Daoy (cell line): Measurements from ENCODE around the gene ARHGEF10L. TPM values are rescaled to one million over a fixed set of nuclear protein-coding genes. Genes with fewer than 3 reads are reported as not detected.

Source experiments
- DNase-seq: peaks from one replicate; pipeline ENCODE4 v3.0.0-alpha.2; 2015; ENCODE audit warnings: low read depth
- total RNA-seq: library from RNA; depleted of rRNA; stranded (reverse); fragments of >200 nt; shearing (Covaris generic); gene quantifications from 2 replicates; pipeline ENCODE4 v1.2.3, GENCODE V29; 2014

The ARHGEF10L gene
- total RNA-seq, 1 experiment from 2014 or later = 7.5 TPM

DNA sequence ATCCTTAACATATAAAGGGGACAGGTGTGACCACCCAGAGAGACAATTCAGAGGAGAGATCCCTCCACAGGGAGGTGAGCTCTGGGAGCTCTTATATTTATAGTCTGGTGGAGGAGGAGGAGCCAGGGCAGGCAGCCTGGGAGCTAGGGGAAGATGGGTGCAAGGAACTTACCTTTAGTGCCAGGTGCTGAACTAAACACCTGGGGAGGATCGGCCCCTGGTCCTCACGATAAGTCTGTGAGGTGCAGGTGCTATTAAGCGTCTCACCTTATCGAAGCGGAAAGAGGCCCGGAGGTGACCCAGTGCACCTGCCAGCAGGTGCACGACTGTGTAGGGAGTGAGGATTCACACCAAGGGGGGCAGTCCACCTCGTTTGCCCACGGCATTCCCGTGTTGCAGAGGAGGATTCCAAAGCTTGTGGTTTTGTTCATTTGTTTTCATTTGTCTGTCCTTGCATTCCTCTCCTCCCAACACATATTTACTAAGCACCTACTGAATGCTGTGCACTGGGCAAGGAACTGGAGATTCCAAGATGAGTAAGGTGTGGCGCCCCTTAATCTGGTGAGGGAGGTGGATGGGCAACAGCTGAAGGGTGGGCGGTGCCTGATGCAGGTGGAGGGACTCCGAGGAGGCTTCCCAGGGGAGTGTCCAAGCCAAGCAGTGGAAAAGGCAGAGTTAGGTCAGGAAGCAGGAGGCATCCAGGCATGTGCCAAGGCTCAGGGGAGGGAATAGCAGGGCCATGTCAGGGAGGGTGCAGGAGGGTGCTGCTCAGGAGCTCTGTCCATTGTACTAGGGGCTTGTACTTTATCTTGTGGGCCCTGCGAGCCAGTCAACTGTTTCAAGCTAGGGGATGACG is 11.5 kb downstream of the ARHGEF10L start:
- no peak for DNase-seq

DNA sequence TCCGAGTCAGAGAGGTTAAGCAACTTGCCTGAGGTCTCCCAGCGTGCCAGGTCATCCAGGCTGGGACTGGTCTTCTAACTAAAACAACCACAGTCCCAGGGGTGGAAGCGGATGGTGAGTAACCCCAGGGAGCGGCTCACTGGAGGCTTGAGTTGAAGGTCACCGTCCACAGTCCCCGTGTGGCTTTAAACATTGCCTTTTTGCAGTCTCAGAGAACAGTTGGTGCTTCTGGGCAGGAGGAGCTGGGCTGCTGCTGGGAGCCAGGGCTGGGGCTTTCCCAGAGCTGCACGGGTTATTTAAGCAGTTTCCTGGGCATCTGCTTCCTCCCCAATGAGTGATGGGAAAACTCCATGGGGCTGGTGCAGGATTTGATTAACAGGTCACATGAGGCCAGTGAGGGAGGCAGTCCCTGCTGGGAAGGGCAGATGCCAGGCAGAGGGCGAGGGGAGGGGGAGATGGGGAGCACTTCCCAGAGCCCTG is 12.3 kb downstream of the ARHGEF10L start:
- peak; percentile 64 for DNase-seq

DNA sequence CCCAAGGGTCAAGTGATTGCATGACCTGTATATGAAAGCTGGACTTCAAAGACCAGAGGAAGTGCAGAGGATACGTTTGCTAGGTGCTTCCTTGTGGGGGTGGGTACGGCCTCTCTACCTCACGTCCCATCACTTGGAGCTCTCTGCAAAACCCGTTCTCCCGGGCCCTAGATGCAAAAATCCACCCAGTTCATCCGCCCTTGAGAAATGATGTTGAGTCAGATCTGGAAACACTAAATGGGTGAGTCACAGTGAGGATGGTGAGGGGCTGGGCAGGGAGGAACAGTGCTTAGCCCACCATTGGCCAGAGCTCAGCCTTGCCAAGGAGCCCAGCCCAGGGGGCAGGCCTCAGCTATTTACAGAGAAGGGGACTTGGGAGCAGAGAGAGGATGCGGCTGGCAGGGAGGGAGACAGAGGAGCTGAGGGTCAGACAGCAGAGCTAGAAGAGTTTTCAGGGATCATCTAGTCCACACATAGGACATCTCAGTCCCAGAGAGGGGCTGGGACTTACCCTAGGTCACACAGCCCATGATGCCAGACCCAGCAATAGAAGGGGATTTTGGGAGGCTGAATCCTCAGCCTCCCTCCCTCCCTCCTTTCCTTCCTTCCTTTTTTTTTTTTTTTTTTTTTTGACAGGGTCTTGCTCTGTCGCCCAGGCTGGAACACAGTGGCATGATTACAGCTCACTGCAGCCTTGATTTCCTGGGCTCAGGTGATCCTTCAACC is 14.6 kb downstream of the ARHGEF10L start:
- peak; percentile 90 for DNase-seq

DNA sequence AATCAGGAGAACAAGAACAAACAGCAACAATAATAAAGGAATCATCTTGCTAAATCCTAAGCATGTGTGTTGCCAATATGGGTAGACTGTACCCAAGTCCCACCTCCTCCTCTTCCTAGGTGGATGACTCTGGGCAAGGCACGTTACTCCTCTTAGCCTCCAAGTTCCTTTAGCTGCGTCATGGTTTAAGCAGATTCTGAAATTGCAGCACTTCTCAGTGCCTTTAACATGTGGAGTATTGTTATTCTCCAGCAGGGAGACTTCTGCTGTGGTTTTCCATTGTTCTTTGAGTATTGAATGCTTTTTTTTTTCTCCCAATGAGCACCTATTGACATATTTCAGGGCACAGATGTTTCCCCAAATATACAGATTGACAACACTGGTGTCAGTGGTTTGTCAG is 15.5 kb downstream of the ARHGEF10L start:
- no peak for DNase-seq

DNA sequence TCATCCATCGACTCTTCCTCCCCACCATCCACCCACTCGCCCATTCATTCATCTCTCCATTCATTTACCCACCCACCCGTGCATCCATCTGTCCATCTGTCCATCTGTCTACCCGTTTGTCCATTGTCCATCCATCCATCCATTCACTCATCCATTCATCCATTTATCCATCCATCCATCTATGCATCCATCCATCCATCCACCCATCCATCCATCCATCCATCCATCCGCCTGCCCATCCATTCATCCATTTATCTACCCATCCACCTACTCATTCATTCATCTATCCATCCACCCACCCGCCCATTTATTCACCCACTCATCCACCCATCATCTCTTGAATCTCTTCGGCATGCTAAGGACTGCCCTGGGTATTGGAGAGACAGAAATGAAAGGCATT is 18.5 kb downstream of the ARHGEF10L start:
- DNase-seq = no peak

DNA sequence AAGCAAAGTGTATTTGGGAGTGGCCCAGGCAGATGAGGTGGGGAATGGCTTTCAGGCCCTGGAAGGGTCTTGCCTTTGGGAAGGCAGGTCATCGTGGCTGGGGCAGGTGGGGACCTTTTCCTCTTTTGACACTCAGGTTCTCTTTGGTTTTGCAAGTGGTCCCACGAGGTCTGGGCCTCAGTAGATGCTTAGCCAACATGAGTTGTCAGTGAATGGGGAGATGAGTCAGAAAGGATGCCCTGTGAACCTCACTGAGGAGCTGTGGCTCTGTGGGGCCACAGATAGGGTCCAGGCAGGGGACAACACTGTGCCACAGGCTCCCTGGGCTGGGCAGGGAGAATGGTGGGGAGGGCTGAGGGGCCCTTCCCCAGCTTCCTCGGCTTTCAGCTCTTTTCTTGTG is 19.0 kb downstream of the ARHGEF10L start:
- no peak for DNase-seq

DNA sequence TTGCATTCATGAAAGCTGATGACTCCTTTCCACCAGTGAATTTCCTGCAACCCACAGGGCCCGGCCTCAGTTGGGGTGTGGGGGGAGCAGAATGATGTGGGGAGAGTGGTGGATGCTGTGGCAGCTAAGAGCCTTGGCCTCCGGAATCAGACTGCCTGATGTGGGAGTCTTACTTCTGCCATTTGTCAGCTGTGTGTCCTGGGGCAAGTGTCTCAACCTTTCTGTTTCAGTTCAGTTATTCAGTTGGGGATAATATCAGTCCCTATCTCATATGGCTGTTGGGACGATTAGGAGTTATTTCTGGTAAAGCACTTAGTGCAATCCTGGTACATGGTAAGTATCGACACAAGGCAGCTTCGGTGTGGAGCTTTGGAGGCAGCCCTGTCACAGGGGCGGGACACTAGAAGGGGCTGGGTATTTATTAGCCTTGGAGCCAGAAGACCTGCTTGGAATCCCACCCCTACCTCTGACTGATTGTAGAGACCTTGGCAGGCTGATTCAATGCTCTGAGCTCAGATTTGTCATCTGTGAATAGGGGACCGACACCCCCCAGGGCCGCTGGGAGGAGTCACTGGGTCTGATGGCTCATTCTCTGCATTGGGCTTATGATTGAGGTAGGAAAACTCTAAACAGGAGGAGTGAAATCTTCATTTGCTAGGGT is 19.6 kb downstream of the ARHGEF10L start:
- no peak for DNase-seq

DNA sequence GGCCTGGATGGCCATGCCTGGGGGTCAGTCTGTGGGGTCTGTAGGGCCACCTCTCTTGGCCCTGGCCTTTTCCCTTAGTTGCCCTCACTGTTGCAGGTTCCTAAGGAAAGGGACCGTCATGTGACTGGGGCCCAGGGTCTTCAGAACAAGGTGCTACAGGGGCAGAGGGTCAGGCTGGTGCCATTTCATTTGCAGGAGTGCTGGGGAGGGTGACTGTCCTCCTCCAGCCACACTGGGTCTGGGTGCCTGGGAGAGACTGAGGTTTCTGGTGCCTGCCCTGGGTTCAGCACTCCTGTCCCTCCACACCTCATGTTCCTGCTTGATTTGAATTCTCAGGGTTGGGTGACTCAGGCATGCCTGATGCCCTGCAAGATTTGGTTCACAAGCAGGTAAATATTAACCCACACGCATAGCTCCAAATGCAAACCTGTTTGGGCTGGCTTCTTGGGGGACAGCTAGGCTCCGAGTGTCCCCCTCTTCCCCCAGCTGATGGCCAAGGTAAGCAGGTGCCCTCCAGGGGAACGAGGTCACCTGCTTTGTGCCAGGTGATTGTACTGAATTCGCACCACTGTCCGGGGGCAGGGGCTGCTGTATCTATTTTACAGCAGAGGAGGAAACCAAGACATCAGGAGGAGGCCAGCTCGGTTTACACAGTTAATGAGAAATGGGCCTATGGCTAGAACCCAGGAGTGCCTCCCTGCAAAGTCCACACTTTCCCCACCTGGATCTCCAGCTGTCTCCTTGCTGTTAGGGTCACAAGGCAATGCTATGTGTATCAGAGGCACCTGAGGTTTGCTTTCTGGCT is 20.3 kb downstream of the ARHGEF10L start:
- no peak for DNase-seq

DNA sequence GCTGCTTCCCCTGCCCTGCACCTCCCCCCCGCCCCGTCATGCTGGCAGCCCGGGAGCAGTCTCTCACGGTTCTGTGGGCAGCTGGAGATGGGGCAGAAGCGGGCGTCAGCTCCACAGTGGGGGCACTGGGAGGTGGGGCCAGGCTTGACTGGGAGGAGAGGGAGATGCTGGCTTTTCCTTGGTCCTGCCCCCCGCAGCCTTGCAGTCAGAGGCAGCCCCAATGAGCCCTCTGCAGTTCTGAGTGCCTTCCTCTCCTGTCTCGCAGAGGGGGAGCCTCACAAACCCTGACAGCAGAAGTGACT is 21.7 kb downstream of the ARHGEF10L start:
- DNase-seq = peak; percentile 67

DNA sequence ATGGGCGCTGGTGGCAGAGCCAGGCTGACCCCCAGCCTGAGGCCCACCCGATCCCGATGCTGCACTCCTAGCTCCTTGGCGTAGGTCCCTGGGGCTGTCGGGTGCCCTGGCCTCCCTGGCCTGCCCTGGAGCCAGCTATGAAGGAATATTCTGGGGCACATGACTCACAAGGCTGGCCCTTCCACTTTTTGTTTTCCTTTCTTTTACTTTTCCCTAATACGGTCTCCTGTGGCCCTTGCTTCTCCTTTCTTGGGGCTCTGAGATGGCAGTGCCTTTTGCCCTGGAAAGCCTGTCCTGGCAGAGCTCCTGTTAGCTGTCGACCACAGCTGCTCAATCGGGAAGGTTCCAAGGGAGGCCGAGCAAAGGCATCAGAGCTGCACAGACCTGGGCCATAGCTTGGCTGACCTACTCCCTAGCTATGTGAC is 22.1 kb downstream of the ARHGEF10L start:
- peak; percentile 63 for DNase-seq

DNA sequence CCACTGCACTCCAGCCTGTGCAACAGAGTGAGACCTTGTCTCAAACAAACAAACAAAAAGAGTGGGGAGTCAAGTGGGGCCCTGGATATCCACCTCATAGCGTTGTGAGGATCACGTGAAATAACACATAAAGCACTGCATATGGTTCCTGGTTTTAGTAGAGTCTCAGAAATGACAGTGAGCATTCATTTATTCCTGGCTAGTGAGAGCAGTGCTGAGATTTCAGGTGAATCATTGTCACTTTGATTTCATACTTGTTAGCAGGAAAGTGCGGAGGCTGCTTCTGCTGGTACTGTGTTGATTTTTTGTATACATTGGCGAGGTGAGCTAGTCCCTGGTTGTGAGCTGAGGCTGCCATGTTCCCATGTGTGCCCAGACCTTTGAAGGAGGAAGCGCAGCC is 22.9 kb downstream of the ARHGEF10L start:
- DNase-seq = no peak

DNA sequence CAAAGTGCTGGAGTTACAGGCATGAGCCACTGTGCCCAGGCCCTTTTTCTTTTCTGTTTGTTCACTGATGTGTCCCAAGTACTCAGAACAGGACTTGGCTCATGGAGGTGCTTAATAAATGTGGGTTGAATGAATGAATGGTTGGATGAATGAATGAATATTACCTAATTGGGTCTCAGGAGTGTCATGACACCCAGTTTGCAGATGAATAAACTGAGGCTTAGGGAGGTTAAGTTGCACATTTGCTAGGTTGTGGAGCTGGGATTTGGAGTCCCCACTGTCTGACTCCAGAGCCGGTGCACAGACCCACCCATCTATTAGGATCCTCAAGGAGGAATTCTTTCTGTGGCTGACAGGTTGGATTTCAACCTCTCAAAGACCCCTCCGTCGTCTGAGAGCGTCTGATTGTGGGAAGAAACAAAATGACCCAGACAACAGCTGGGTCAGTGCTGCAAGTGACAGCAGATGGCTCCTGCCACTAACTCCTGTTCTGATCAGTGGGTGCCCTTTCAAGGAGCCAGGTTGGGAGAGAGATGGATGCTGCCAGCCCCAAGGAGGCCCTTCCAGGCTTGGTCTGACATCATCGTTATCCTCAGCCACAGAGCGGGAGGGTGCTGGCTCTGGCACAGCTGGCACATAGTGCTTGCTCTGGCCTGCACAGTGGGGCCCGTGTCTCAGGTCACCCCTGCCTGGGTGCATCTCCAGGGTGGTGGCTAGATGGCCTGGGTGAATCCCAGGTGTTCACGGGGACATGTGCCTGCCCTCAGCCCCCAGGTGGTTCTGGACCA is 24.2 kb downstream of the ARHGEF10L start:
- DNase-seq = no peak

DNA sequence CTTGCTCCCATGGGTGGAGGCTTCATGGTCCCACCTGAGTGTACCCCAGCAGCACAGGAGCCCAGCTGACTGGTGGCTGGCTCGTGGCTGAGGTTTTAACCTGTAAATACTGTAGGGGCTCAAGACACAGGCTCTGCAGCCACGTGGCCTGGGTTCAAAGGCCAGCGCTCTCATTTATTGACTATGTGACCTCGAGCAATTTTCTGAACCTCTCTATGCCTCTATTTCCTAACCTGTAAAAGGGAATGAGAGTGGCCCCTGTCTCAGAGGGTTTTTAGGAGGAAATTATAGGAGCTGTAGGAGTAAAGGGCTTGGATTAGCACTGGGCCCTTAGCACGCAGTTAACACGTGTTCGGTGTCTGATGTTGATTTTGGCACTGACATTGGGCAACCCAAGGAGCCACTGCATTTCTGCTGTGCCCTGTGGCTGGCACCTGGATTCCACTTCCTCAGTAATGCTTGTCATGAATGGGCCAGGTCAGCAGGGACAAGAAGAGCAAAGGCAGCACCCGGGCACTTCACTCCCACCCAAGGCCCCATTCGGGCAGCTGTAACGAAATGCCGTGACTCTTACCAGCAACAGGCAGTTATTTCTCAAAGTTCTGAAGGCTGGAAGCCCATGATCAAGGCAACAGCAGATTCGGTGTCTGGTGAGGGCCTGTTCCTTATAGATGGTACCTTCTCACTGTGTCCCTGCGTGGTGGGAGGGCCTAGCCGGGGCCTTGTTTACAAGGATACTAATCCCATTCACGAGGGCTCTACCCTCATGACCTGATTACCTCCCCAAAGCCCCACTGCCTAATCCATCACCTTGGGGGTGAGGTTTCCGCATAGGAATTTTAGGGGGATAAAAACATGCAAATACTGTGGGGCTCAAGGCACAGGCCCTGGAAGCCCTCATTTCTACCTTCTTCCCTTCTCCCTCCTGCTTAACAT is 25.2 kb downstream of the ARHGEF10L start:
- DNase-seq = peak; percentile 52

DNA sequence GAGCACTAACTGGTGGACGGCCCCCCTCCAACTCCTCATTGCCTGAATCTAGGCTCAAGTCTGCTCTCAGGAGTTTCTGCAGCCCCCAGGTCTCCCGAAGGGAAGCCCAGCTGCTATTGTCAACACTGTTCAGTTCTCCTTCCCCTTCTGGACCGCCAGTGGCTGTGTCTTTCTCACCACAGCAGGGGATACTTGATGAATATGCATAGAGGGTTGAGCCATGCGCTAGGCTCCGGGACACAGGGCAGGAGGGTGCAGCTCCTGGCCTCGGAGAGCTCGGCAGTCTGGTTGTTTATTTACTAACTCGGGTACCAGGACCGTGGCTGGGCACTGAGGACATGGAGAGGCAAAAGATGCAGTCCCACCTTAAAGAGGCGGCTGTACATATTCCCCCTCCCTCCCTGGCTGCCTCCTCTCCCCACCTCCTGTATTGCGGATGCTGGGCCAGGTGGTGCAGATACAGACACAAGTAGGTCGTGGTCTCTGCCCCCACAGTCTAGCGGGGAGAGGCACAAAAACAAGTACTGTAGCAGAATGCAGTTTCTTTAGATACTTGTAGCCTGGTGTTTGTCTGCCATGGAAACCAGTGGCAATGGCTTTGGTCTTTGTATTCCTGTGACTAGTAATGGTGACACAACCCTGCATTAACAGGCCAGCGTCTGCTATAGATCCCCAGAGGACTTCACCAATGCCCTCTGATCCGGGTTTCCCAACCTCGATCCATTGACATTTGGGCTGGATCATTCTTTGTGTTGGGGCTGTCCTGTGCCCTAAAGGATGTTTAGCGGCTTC is 26.2 kb downstream of the ARHGEF10L start:
- no peak for DNase-seq

DNA sequence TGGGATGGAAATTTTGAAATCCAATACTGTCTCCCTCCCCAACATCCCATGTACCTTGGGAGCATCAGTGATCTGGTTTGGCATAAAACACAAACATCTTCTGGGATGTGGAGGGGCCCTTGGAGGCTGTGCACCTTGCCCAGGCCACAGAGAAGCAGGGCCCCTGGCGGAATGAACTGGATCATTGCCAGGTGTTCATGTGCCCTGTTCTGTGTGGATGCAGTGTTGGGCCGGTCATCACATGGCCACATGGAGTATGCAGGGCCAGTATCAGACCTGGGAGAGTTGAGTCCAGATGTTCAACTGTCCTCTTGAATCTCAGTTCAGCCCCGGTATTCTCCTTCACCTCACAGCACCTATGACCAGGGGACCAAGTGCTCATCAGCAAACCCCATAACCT is 26.9 kb downstream of the ARHGEF10L start:
- DNase-seq = no peak

DNA sequence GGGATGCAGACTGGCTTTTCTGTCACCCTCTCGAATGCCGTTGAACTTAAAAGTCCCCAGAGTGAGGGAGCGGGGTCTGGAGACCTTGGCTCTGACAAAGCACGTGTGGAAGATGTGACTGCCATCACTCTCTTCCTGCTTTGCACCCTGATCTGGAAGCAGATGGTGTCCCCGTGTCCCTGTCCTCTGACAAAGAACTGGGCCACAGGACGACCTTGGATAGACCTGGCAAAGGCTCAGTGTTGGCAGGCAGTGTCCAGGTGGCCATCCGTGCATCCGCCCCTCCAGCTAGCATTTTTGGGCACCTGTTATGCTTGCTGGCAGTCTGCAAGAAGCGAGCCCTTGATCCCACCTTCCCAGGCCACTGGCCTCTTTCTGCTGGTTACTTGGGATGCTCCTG is 27.4 kb downstream of the ARHGEF10L start:
- no peak for DNase-seq

DNA sequence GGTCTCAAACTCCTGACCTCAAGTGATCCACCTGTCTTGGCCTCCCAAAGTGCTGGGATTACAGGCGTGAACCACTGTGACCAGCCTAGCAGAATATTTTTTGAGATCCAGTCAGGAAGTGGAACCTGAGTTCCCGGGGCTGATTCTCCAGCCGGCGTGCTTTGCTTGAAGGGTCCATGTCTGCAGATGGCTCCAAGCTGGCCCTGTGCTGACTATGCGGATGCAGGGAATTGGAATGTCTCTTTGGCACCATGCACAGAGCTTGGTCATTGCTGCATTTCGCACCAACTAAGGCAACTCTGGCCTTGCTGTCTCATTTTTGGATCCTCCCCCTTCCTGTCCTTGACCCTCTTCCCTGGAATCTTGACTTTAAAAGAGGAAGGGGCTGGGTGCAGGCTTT is 28.1 kb downstream of the ARHGEF10L start:
- no peak for DNase-seq

DNA sequence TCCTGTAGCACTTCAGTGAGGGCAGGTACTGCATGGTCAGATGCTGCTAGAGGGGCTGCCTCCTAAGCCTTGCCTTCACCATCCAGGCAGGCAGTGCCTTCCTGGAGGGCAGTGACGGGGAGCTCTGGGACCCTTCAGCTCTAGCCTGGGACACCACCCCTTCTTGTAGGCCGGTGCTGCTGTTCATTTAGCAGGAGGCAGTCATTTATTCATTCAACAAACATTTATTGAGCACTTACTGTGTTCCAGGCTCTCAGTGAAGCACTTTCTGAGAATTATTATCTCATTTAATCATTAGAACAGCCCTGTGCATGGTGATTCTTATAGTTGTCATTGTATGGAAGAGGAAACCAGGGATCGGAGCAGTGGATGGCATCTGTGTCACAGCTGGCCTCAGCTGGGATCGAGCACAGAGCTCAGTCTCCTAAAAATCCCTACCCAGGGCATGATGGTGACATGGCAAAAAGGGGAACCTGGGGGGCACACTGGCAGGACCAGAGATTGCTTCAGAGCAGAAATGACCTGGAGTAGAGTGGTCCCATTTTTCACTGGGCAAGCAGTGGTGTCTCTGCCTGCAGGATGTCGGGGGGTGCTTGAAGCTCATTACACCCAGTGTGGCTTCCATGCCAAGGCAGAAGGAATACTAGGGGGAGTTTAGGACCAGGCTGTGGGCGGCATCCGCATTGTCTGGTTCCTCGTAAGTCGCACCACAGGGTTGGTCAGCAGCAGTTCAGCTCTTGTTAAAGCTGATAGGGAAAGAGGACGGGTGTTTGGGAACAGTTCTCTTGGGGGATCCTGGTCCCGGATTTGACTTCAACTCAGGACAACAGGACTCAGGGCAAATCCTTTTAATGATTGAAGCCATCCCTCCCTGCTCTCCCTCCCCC is 28.8 kb downstream of the ARHGEF10L start:
- no peak for DNase-seq
